Measurements from ENCODE around the gene CPZ. TPM values are rescaled to one million over a fixed set of nuclear protein-coding genes. Genes with fewer than 3 reads are reported as not detected.
"Not testable (repeated sequence)": the region's sequence is repeated elsewhere in the genome, so short reads cannot be mapped to it uniquely, and the experiment has no call there.

CPZ gene
- polyA plus RNA-seq, 3 donors, result not detected

DNA sequence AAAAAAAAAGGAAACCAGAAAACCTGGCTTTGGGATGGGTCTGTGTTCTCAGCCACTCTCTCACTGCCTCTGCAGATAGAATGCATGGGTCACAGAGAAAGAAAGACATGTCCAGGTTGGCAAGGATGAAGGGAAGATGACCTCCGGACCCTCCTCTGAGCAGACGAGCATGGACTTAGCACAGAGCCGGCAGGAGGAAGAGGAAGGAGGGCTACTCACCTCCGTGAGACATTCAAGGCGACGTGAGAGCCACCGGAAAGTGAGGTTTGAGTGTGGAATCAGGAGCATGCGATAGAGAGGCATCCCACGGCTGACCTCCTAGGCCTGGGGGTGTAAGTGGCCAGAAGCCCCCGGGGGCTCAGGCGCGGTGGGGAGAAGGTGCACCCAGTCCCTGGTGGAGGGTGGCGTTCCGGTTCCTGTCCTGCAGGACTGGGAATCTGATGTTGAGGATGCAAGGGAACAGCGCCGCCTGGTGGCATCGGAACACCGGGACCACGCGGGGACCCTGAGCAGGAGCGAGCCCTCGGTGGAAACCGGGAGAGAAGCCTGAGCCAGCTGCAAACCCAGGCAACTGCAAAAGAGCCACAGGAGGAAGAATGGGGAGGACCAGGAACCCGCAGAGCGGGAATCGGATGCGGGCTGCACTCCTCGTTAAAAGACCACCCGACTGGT is 32.2 kb downstream of the CPZ start:
- H2AFZ ChIP-seq (ENCODE audit: insufficient read depth, low read depth, low read length, poor library complexity, severe bottlenecking); H3K36me3 ChIP-seq (replicated peaks in 1 of 2; ENCODE audit: control insufficient read depth in 1 of 2, insufficient read depth in 2 of 2, low read length in 2 of 2); intact Hi-C loops (cut with micrococcal nuclease); H3K4me1 Mint-ChIP-seq; H3K4me3 Mint-ChIP-seq; H3K27ac ChIP-seq (ENCODE audit: low read depth in 1 of 2, low read length in 2 of 2); H3K9me3 Mint-ChIP-seq; H3K9ac ChIP-seq (ENCODE audit: insufficient read depth, low read length, poor library complexity, severe bottlenecking); H3K36me3 Mint-ChIP-seq; H3K4me2 ChIP-seq (replicated peaks; ENCODE audit: extremely low read depth, low read length, poor library complexity, severe bottlenecking); H3K27ac Mint-ChIP-seq; H3K4me1 ChIP-seq (ENCODE audit: control insufficient read depth in 1 of 2, insufficient read depth in 2 of 2, low read length in 2 of 2); H3K79me2 ChIP-seq (ENCODE audit: insufficient read depth, low read length); H4K20me1 ChIP-seq (ENCODE audit: insufficient read depth, low read length); H3K4me3 ChIP-seq (replicated peaks in 1 of 3; ENCODE audit: low read depth in 2 of 3, low read length in 3 of 3); H3K9me3 ChIP-seq (replicated peaks in 1 of 2; ENCODE audit: control insufficient read depth in 1 of 2, insufficient read depth in 1 of 2, low read length in 2 of 2); H3K27me3 ChIP-seq (ENCODE audit: control insufficient read depth in 2 of 2, insufficient read depth in 2 of 2, low read length in 2 of 2); DNase-seq; H3K27me3 Mint-ChIP-seq (ENCODE audit: low read depth in 3 of 3): not testable (repeated sequence)
- no CpG with 5 or more reads among the region's 29 CpGs for WGBS (ENCODE audit: insufficient coverage)

- H3K9me3 ChIP-seq (replicated peaks in 1 of 2; ENCODE audit: control insufficient read depth in 1 of 2, insufficient read depth in 1 of 2, low read length in 2 of 2); H3K27ac ChIP-seq (ENCODE audit: low read depth in 1 of 2, low read length in 2 of 2); H3K4me1 Mint-ChIP-seq; H3K27ac Mint-ChIP-seq; H3K4me2 ChIP-seq (replicated peaks; ENCODE audit: extremely low read depth, low read length, poor library complexity, severe bottlenecking); H2AFZ ChIP-seq (ENCODE audit: insufficient read depth, low read depth, low read length, poor library complexity, severe bottlenecking); intact Hi-C loops (cut with micrococcal nuclease); H3K4me1 ChIP-seq (ENCODE audit: control insufficient read depth in 1 of 2, insufficient read depth in 2 of 2, low read length in 2 of 2); H3K79me2 ChIP-seq (ENCODE audit: insufficient read depth, low read length); H3K27me3 Mint-ChIP-seq (ENCODE audit: low read depth in 3 of 3); H3K36me3 Mint-ChIP-seq; H3K4me3 ChIP-seq (replicated peaks in 1 of 3; ENCODE audit: low read depth in 2 of 3, low read length in 3 of 3); H3K27me3 ChIP-seq (ENCODE audit: control insufficient read depth in 2 of 2, insufficient read depth in 2 of 2, low read length in 2 of 2); H3K36me3 ChIP-seq (replicated peaks in 1 of 2; ENCODE audit: control insufficient read depth in 1 of 2, insufficient read depth in 2 of 2, low read length in 2 of 2); H4K20me1 ChIP-seq (ENCODE audit: insufficient read depth, low read length); DNase-seq; H3K4me3 Mint-ChIP-seq; H3K9me3 Mint-ChIP-seq; H3K9ac ChIP-seq (ENCODE audit: insufficient read depth, low read length, poor library complexity, severe bottlenecking): not testable (repeated sequence)
- no CpG with 5 or more reads among the region's 29 CpGs for WGBS (ENCODE audit: insufficient coverage)
Measured at GRCh38 chr4:8630240-8630905, 37.8 kb downstream of the CPZ start.

DNA sequence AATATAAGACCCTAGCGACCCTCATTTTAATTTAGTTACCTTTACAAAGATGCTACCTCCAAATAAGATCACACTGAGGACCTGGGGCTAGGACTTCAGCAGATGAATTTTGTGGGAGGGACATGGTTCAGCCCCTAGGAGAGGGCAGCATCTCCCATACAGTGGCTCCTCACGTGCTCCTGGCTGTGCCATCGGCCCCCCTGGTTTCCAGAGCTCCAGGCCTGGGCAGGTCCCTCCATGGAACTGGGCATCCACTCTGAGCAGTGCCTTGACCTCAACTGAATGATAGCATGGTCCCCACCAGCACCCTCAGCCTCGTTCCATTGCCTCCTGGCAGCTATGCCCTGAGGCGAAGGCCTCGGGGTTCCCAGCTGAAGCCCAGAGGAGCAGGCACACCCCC is 39.3 kb downstream of the CPZ start:
- intact Hi-C loops (cut with micrococcal nuclease); H3K36me3 ChIP-seq (replicated peaks in 1 of 2; ENCODE audit: control insufficient read depth in 1 of 2, insufficient read depth in 2 of 2, low read length in 2 of 2); H3K27ac ChIP-seq (ENCODE audit: low read depth in 1 of 2, low read length in 2 of 2); H3K4me1 ChIP-seq (ENCODE audit: control insufficient read depth in 1 of 2, insufficient read depth in 2 of 2, low read length in 2 of 2); H3K79me2 ChIP-seq (ENCODE audit: insufficient read depth, low read length); H3K4me3 ChIP-seq (replicated peaks in 1 of 3; ENCODE audit: low read depth in 2 of 3, low read length in 3 of 3); DNase-seq; H3K9me3 ChIP-seq (replicated peaks in 1 of 2; ENCODE audit: control insufficient read depth in 1 of 2, insufficient read depth in 1 of 2, low read length in 2 of 2); H3K4me1 Mint-ChIP-seq; H3K9ac ChIP-seq (ENCODE audit: insufficient read depth, low read length, poor library complexity, severe bottlenecking); H3K27me3 ChIP-seq (ENCODE audit: control insufficient read depth in 2 of 2, insufficient read depth in 2 of 2, low read length in 2 of 2); H3K36me3 Mint-ChIP-seq; H3K4me3 Mint-ChIP-seq; H3K4me2 ChIP-seq (replicated peaks; ENCODE audit: extremely low read depth, low read length, poor library complexity, severe bottlenecking); H2AFZ ChIP-seq (ENCODE audit: insufficient read depth, low read depth, low read length, poor library complexity, severe bottlenecking); H4K20me1 ChIP-seq (ENCODE audit: insufficient read depth, low read length); H3K9me3 Mint-ChIP-seq; H3K27me3 Mint-ChIP-seq (ENCODE audit: low read depth in 3 of 3); H3K27ac Mint-ChIP-seq: not testable (repeated sequence)
- no CpG with 5 or more reads among the region's 6 CpGs for WGBS (ENCODE audit: insufficient coverage)

GRCh38 chr4:8634773-8635172 is 42.2 kb downstream of the CPZ start:
- H3K27ac ChIP-seq (ENCODE audit: low read depth in 1 of 2, low read length in 2 of 2); H3K9ac ChIP-seq (ENCODE audit: insufficient read depth, low read length, poor library complexity, severe bottlenecking); H3K4me2 ChIP-seq (replicated peaks; ENCODE audit: extremely low read depth, low read length, poor library complexity, severe bottlenecking); DNase-seq; H2AFZ ChIP-seq (ENCODE audit: insufficient read depth, low read depth, low read length, poor library complexity, severe bottlenecking); H4K20me1 ChIP-seq (ENCODE audit: insufficient read depth, low read length); H3K4me1 Mint-ChIP-seq; H3K27ac Mint-ChIP-seq; H3K36me3 ChIP-seq (replicated peaks in 1 of 2; ENCODE audit: control insufficient read depth in 1 of 2, insufficient read depth in 2 of 2, low read length in 2 of 2); H3K79me2 ChIP-seq (ENCODE audit: insufficient read depth, low read length); H3K9me3 Mint-ChIP-seq; H3K4me3 Mint-ChIP-seq; H3K9me3 ChIP-seq (replicated peaks in 1 of 2; ENCODE audit: control insufficient read depth in 1 of 2, insufficient read depth in 1 of 2, low read length in 2 of 2); H3K27me3 ChIP-seq (ENCODE audit: control insufficient read depth in 2 of 2, insufficient read depth in 2 of 2, low read length in 2 of 2); H3K36me3 Mint-ChIP-seq; H3K4me1 ChIP-seq (ENCODE audit: control insufficient read depth in 1 of 2, insufficient read depth in 2 of 2, low read length in 2 of 2); H3K27me3 Mint-ChIP-seq (ENCODE audit: low read depth in 3 of 3); intact Hi-C loops (cut with micrococcal nuclease); H3K4me3 ChIP-seq (replicated peaks in 1 of 3; ENCODE audit: low read depth in 2 of 3, low read length in 3 of 3): not testable (repeated sequence)
- WGBS (ENCODE audit: insufficient coverage), result no CpG with 5 or more reads among the region's 11 CpGs
